Activated T-helper 2 cell treated with anti-CD3 and anti-CD28 coated beads, Interferon-gamma antibody, Interleukin-2, Interleukin-4, amounts not matched to agents 10 μg/mL and 5 μg/mL and 100 μg/mL, durations not matched to agents 14 hours and 24 hours and 36 hours (primary cell): ENCODE results near the gene OR6N2. TPM values are rescaled to one million over a fixed set of nuclear protein-coding genes. Genes with fewer than 3 reads are reported as not detected.

Experiments used
- DNase-seq: peaks from one replicate; pipeline ENCODE4 v3.0.0; 2021; ENCODE audit warnings: low spot score
- H3K27ac Mint-ChIP-seq: one replicate; pipeline ENCODE4 v1.8.0; 2021; ENCODE audit warnings: mixed read lengths
- H3K27me3 Mint-ChIP-seq: one replicate; pipeline ENCODE4 v1.8.0; 2021; ENCODE audit warnings: low read depth, mixed read lengths
- H3K36me3 Mint-ChIP-seq: one replicate; pipeline ENCODE4 v1.8.0; 2021; ENCODE audit warnings: low read depth, mixed read lengths
- H3K4me1 Mint-ChIP-seq: one replicate; pipeline ENCODE4 v1.8.0; 2021; ENCODE audit warnings: low read depth, mixed read lengths
- H3K4me3 Mint-ChIP-seq: one replicate; pipeline ENCODE4 v1.8.0; 2021; ENCODE audit warnings: low read depth, mild to moderate bottlenecking, moderate library complexity, mixed read lengths
- H3K9me3 Mint-ChIP-seq: one replicate; pipeline ENCODE4 v1.8.0; 2021; ENCODE audit warnings: mixed read lengths
- intact Hi-C: fragments of 100-400 bp; cut with micrococcal nuclease; formaldehyde crosslinking; loops from one replicate; pipeline ENCODE4 v1.15.1; 2023
- total RNA-seq: library from RNA; stranded (reverse); gene quantifications from 2 replicates; pipeline ENCODE4 v1.2.3, GENCODE V29; 2022

OR6N2 gene
- total RNA-seq, 1 donor from 2014 or later = not detected

GRCh38 chr1:158731707-158732106 lies 49.3 kb downstream of the OR6N2 start:
- Mint-ChIP-seq H3K4me1 (peaks cover 2% of the 10 kb centered on the region), H3K9me3 (no peaks in the 10 kb centered on the region), H3K27me3 (peaks cover 18% of the 10 kb centered on the region), H3K4me3 (no peak overlapping the region), H3K36me3 (no peaks in the 10 kb centered on the region), H3K27ac (no peak overlapping the region)
- intact Hi-C loops = no loop called here
- DNase-seq = no peak

- H3K9me3 Mint-ChIP-seq = no peaks in the 10 kb centered on the region
- peaks cover 23% of the 10 kb centered on the region for H3K27me3 Mint-ChIP-seq
- intact Hi-C loops = no loop called here
- H3K4me1 Mint-ChIP-seq = peaks cover 2% of the 10 kb centered on the region
- H3K27ac Mint-ChIP-seq = no peak overlapping the region
- DNase-seq = no peak
- no peaks in the 10 kb centered on the region for H3K36me3 Mint-ChIP-seq
- H3K4me3 Mint-ChIP-seq = no peak overlapping the region
These were observed 50.6 kb downstream of the OR6N2 start for GRCh38 chr1:158730453-158730852.

- intact Hi-C loops = no loop called here
- no peaks in the 10 kb centered on the region for H3K36me3 Mint-ChIP-seq
- peaks cover 2% of the 10 kb centered on the region for H3K4me1 Mint-ChIP-seq
- peaks cover 30% of the 10 kb centered on the region for H3K27me3 Mint-ChIP-seq
- H3K4me3 Mint-ChIP-seq = no peak overlapping the region
- no peaks in the 10 kb centered on the region for H3K9me3 Mint-ChIP-seq
- H3K27ac Mint-ChIP-seq = no peak overlapping the region
- no peak for DNase-seq
These were observed 52.3 kb downstream of the OR6N2 start for GRCh38 chr1:158728510-158729225.

- DNase-seq = no peak
- Mint-ChIP-seq H3K36me3 (no peaks in the 10 kb centered on the region), H3K9me3 (no peaks in the 10 kb centered on the region), H3K27me3 (peaks cover 33% of the 10 kb centered on the region), H3K4me1 (peaks cover 2% of the 10 kb centered on the region), H3K4me3 (no peak overlapping the region), H3K27ac (no peak overlapping the region)
- intact Hi-C loops = no loop called here
These were observed 56.6 kb downstream of the OR6N2 start for GRCh38 chr1:158724442-158724841.

Other genes starting within 250 kb of the OR6N2 start
- not detected in 2 replicates for gene OR6Y1, start 226.8 kb downstream of the OR6N2 start, total RNA-seq
- gene OR6P1, start 210.6 kb downstream of the OR6N2 start, total RNA-seq = not detected in 2 replicates
- not detected in 2 replicates for gene OR10X1, start 201.3 kb downstream of the OR6N2 start, total RNA-seq
- not detected in 2 replicates for gene OR10Z1, start 175.9 kb downstream of the OR6N2 start, total RNA-seq
- 0.02 and 0.30 TPM in 2 replicates for gene SPTA1, start 94.5 kb downstream of the OR6N2 start, total RNA-seq
- gene OR6K2, start 80.6 kb downstream of the OR6N2 start, total RNA-seq = not detected in 2 replicates
- not detected in 2 replicates for gene OR6K3, start 60.5 kb downstream of the OR6N2 start, total RNA-seq
- gene OR6K6, start 26.5 kb downstream of the OR6N2 start, total RNA-seq = not detected in 2 replicates
- not detected in 2 replicates for gene OR6N1, start 9.0 kb downstream of the OR6N2 start, total RNA-seq
- gene MNDA, start 50.1 kb upstream of the OR6N2 start, total RNA-seq = not detected in 2 replicates
- gene PYHIN1, start 150.3 kb upstream of the OR6N2 start, total RNA-seq = 7.4 and 10.0 TPM in 2 replicates
- 108 and 113 TPM in 2 replicates for gene IFI16, start 228.7 kb upstream of the OR6N2 start, total RNA-seq